Measurements from ENCODE around the gene GDF10. TPM values are rescaled to one million over a fixed set of nuclear protein-coding genes. Genes with fewer than 3 reads are reported as not detected.

GDF10 gene
- polyA plus RNA-seq, 1 donor (not counting 4 experiments of a cell fraction or from before 2014, with no cell fraction given): not detected

GRCh38 chr10:47262606-47263533 is 37.1 kb upstream of the GDF10 start:
- Histone ChIP-seq H3K4me1 (ENCODE audit: control insufficient read depth, extremely low read depth, insufficient read depth, low read length) (no peaks in the 10 kb centered on the region), H2AFZ (ENCODE audit: control insufficient read depth, low read length) (no peak overlapping the region), H3K9me1 (ENCODE audit: control insufficient read depth, extremely low read depth, insufficient read depth, low read length) (no peaks in the 10 kb centered on the region), H3K36me3 (ENCODE audit: control insufficient read depth in 2 of 2, extremely low read depth in 1 of 2, insufficient read depth in 2 of 2, low read length in 2 of 2) (no peaks in the 10 kb centered on the region), H3K27ac (ENCODE audit: control insufficient read depth, insufficient read depth, low read length) (no peak overlapping the region), H3K79me2 (ENCODE audit: control insufficient read depth, insufficient read depth, low read length) (no peaks in the 10 kb centered on the region), H4K20me1 (ENCODE audit: control insufficient read depth, extremely low read depth, insufficient read depth, low read length) (no peaks in the 10 kb centered on the region), H3K4me3 (ENCODE audit: control insufficient read depth in 2 of 3, extremely low read depth in 1 of 3, insufficient read depth in 2 of 3, low read depth in 1 of 3, low read length in 3 of 3) (no peak overlapping the region), H3K9ac (ENCODE audit: control insufficient read depth, extremely low read depth, insufficient read depth, low read length) (no peak overlapping the region), H3K27me3 (ENCODE audit: control insufficient read depth, extremely low read depth, insufficient read depth, low read length) (peaks cover 13% of the 10 kb centered on the region), H3K9me3 (ENCODE audit: control insufficient read depth, low read depth, low read length) (peaks cover 3% of the 10 kb centered on the region), H3K4me2 (ENCODE audit: control insufficient read depth, extremely low read depth, insufficient read depth, low read depth, low read length) (no peak overlapping the region)
- FAIRE-seq: no peak
- DNase-seq (ENCODE audit: low read depth, low spot score): no peak
- dilution Hi-C loops (cut with MboI; ENCODE audit: extremely low pct_ligation_motif_present, low sequenced_read_pairs): no loop called here
- TF ChIP-seq EZH2 (IDR thresholded peaks at IDR 0.05; ENCODE audit: low read length): no peak
- no peak for TF ChIP-seq CTCF (optimal IDR thresholded peaks at IDR 0.05 in 1 of 3, IDR thresholded peaks at IDR 0.05 in 1 of 3, conservative IDR thresholded peaks at IDR 0.05 in 1 of 3; ENCODE audit: extremely low read depth in 1 of 3, insufficient read depth in 2 of 3, low read length in 3 of 3)

- no peak overlapping the region for H3K27ac ChIP-seq (ENCODE audit: control insufficient read depth, insufficient read depth, low read length)
- dilution Hi-C loops (cut with MboI; ENCODE audit: extremely low pct_ligation_motif_present, low sequenced_read_pairs): no loop called here
- no peaks in the 10 kb centered on the region for H3K4me1 ChIP-seq (ENCODE audit: control insufficient read depth, extremely low read depth, insufficient read depth, low read length)
- no peaks in the 10 kb centered on the region for H3K9me1 ChIP-seq (ENCODE audit: control insufficient read depth, extremely low read depth, insufficient read depth, low read length)
- H3K79me2 ChIP-seq (ENCODE audit: control insufficient read depth, insufficient read depth, low read length): no peaks in the 10 kb centered on the region
- H4K20me1 ChIP-seq (ENCODE audit: control insufficient read depth, extremely low read depth, insufficient read depth, low read length): no peaks in the 10 kb centered on the region
- peaks cover 3% of the 10 kb centered on the region for H3K9me3 ChIP-seq (ENCODE audit: control insufficient read depth, low read depth, low read length)
- DNase-seq (ENCODE audit: low read depth, low spot score) (no peak), FAIRE-seq (no peak)
- no peak overlapping the region for H3K4me2 ChIP-seq (ENCODE audit: control insufficient read depth, extremely low read depth, insufficient read depth, low read depth, low read length)
- no peak for TF ChIP-seq CTCF (optimal IDR thresholded peaks at IDR 0.05 in 1 of 3, IDR thresholded peaks at IDR 0.05 in 1 of 3, conservative IDR thresholded peaks at IDR 0.05 in 1 of 3; ENCODE audit: extremely low read depth in 1 of 3, insufficient read depth in 2 of 3, low read length in 3 of 3)
- no peak for TF ChIP-seq EZH2 (IDR thresholded peaks at IDR 0.05; ENCODE audit: low read length)
- H3K4me3 ChIP-seq (ENCODE audit: control insufficient read depth in 2 of 3, extremely low read depth in 1 of 3, insufficient read depth in 2 of 3, low read depth in 1 of 3, low read length in 3 of 3): no peak overlapping the region
- H3K27me3 ChIP-seq (ENCODE audit: control insufficient read depth, extremely low read depth, insufficient read depth, low read length): peaks cover 10% of the 10 kb centered on the region
- H2AFZ ChIP-seq (ENCODE audit: control insufficient read depth, low read length): no peak overlapping the region
- no peak overlapping the region for H3K9ac ChIP-seq (ENCODE audit: control insufficient read depth, extremely low read depth, insufficient read depth, low read length)
- H3K36me3 ChIP-seq (ENCODE audit: control insufficient read depth in 2 of 2, extremely low read depth in 1 of 2, insufficient read depth in 2 of 2, low read length in 2 of 2): no peaks in the 10 kb centered on the region
These were observed 35.2 kb upstream of the GDF10 start for GRCh38 chr10:47264797-47265281.

All from keratinocyte (primary cell).